AG09309 (cell line): Measurements from ENCODE around the gene RHBDD3.

Source experiments
- DNase-seq: peaks from one replicate; pipeline ENCODE4 v3.0.0-alpha.2; 2010; ENCODE audit warnings: low read depth
- H3K4me3 ChIP-seq: 2 replicates; pipeline ENCODE4 v1.5.1; 2011; ENCODE audit warnings: mild to moderate bottlenecking, low read depth, low read length, moderate library complexity; ENCODE audit not compliant: control insufficient read depth
- CTCF ChIP-seq: IDR thresholded peaks from 2 replicates; pipeline ENCODE4 v1.5.1; 2011; ENCODE audit warnings: mild to moderate bottlenecking, low read depth, low read length, inconsistent platforms; ENCODE audit not compliant: insufficient read depth, control insufficient read depth; ENCODE audit errors: missing control alignments

RHBDD3 gene

GRCh38 chr22:29299136-29299900 is 31.5 kb upstream of the RHBDD3 start:
- no peak overlapping the region for H3K4me3 ChIP-seq
- no peak for DNase-seq
- TF ChIP-seq CTCF: no peak

- TF ChIP-seq CTCF: no peak
- no peak overlapping the region for H3K4me3 ChIP-seq
Observed at GRCh38 chr22:29298641-29299040, 30.9 kb upstream of the RHBDD3 start.

GRCh38 chr22:29292379-29292778 is 24.6 kb upstream of the RHBDD3 start:
- no peak overlapping the region for H3K4me3 ChIP-seq
- no peak for DNase-seq
- TF ChIP-seq CTCF: no peak

More at GRCh38 chr22:29298641-29299040, 30.9 kb upstream of the RHBDD3 start:
- DNase-seq: no peak

- no peak for TF ChIP-seq CTCF
- no peak overlapping the region for H3K4me3 ChIP-seq
- no peak for DNase-seq
Observed at GRCh38 chr22:29291215-29291614, 23.4 kb upstream of the RHBDD3 start.

- no peak overlapping the region for H3K4me3 ChIP-seq
- no peak for TF ChIP-seq CTCF
- no peak for DNase-seq
Observed at GRCh38 chr22:29290061-29290460, 22.3 kb upstream of the RHBDD3 start.

GRCh38 chr22:29288837-29289236 is 21.1 kb upstream of the RHBDD3 start:
- no peak for DNase-seq
- TF ChIP-seq CTCF: no peak

More at GRCh38 chr22:29288837-29289236, 21.1 kb upstream of the RHBDD3 start:
- no peak overlapping the region for H3K4me3 ChIP-seq
